HPDE6-E6E7 (cell line): ENCODE data around the gene FLACC1.
"Not testable (repeated sequence)": the region's sequence is repeated elsewhere in the genome, so short reads cannot be mapped to it uniquely, and the experiment has no call there.

ENCODE experiments used
- DNase-seq: peaks from one replicate; pipeline ENCODE4 v3.0.0; 2011; ENCODE audit warnings: missing footprints; ENCODE audit errors: extremely low spot score

The FLACC1 gene

GRCh38 chr2:201349601-201350000 lies 7.5 kb downstream of the FLACC1 start:
- DNase-seq: no peak

DNA sequence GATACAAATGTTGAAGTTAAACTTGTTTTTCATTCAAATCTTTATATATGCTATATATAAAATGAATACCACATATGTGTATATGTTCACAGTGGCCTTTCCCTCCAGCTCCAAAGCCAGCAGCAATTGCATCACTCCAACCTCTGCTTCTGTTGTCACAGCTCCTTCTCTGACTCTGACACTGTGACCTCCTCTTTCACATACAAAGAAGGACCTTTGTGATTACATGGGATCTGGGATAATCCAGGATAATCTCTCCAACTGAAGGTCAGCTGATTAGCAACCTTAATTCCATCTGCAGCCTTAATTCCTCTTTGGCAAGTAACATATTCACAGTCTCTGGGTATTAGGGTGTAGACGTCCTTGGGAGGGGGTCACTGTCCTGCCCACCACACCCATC lies 8.4 kb downstream of the FLACC1 start:
- no peak for DNase-seq

GRCh38 chr2:201347138-201347537 lies 10.0 kb downstream of the FLACC1 start:
- no peak for DNase-seq

DNA sequence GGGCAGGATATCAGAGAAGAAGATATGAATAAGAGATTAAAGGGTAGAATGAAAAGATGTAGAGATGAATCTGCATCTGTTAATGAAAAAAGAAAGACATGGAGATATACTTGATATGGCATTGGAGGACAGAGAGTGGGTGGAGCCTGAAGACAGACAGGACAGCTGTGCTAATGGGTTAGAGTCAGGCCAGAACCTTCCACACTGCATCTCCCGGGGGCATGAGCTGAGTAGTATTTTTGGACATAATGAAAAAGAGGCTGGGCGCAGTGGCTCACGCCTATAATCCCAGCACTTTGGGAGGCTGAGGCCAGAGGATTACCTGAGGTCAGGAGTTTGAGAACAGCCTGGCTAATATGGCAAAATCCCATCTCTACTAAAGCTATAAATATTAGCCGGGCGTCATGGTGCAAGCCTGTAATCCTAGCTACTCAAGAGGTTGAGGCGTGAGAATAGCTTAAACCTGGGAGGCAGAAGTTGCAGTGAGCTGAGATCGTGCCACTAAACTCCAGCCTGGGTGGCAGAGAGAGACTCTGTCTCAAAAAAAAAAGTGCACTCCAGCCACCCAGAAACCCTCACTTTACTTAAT lies 11.4 kb downstream of the FLACC1 start:
- DNase-seq: no peak

GRCh38 chr2:201344663-201345366 lies 12.3 kb downstream of the FLACC1 start:
- peak; percentile 36 for DNase-seq

GRCh38 chr2:201343559-201343958 lies 13.6 kb downstream of the FLACC1 start:
- no peak for DNase-seq

- no peak for DNase-seq
These were observed 14.2 kb downstream of the FLACC1 start for GRCh38 chr2:201342923-201343322.

GRCh38 chr2:201329409-201329808 lies 27.7 kb downstream of the FLACC1 start:
- DNase-seq: no peak

GRCh38 chr2:201327678-201328077 lies 29.5 kb downstream of the FLACC1 start:
- no peak for DNase-seq

- DNase-seq: no peak
These were observed 34.4 kb downstream of the FLACC1 start for GRCh38 chr2:201322772-201323171.

DNA sequence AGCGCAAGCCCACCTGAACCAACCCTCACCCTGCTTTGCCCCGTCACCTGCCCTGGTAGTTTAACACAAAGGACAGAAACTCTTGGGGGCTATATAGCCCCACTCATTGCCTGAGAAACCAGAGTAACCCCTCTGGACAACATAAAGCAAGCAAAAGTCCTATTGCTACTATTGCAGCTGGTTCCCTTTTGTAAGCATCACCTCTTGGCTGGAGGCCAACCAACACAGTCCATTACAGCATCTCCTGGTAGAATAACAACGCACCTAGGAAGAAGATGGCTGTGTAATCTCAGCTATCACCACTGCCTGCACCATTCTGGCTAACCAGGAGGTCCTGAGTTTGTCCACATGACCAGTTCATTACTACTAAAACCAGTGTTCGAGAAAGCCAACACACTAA lies 36.4 kb downstream of the FLACC1 start:
- no peak for DNase-seq

- DNase-seq: no peak
These were observed 36.9 kb downstream of the FLACC1 start for GRCh38 chr2:201320257-201320656.

GRCh38 chr2:201319511-201319910 lies 37.6 kb downstream of the FLACC1 start:
- DNase-seq: no peak

GRCh38 chr2:201313362-201313761 lies 43.8 kb downstream of the FLACC1 start:
- DNase-seq: no peak

- DNase-seq: no peak
These were observed 48.2 kb downstream of the FLACC1 start for GRCh38 chr2:201308914-201309313.

GRCh38 chr2:201307876-201308275 lies 49.3 kb downstream of the FLACC1 start:
- no peak for DNase-seq

DNA sequence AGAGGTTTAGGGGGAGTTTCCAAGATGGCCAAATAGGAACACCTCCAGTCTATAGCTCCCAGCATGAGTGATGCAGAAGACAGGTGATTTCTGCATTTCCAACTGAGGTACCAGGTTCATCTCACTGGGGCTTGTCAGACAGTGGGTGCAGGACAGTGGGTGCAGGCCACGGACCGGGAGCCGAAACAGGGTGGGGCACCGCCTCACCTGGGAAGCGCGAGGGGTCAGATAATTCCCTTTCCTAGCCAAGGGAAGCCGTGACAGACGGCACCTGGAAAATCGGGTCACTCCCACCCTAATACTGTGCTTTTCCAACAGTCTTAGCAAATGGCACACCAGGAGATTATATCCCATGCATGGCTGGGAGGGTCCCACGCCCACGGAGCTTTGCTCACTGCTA lies 57.2 kb downstream of the FLACC1 start:
- not testable (repeated sequence) for DNase-seq

DNA sequence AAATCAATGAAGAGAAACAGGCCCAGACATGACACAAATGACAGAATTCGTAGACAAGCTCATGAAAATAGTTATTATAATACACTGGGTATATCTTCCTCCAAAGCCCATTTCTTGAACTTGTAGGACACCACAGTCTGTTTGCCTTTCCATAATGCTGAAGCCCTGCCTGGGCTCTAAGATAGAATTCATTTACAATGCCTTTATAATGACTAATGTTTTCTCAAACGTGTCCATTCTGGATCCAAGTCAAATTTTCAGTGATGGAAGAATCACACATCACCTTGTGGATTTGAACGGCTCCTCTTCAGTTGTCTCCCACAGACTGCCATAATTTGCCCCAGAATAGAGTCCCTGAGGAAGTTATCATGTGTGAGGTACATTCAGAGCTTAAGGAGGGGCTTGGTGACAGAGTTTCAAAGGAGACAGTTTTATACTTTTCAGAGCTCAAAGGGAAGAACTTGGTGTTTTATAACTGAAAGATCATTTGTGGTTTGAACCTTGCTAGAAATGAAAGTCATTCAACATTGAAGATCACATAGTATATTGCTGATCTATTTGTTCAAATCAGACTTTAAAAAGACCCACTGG lies 58.6 kb downstream of the FLACC1 start:
- DNase-seq: no peak

GRCh38 chr2:201290457-201291148 lies 66.5 kb downstream of the FLACC1 start:
- DNase-seq: not testable (repeated sequence)

DNA sequence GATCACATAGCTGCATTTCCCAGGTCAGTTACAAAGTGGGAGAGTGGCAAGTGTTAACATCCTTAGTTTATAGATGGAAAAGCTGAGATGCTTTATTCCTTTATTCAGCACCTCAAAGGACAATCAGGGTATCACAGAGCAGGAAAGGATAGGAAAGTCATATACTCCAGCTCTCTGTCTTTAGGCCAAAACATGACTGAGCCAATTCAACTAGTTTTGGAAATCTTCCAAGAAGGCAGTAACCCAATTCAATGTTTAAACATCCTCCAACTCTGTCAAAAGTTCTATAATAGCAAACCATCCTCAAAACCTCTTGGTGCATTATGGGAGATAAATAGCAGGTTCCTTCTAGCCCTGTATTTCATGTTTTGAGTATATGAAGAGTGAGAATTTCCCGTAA lies 71.6 kb downstream of the FLACC1 start:
- DNase-seq: no peak

GRCh38 chr2:201280191-201281040 lies 76.7 kb downstream of the FLACC1 start:
- no peak for DNase-seq

DNA sequence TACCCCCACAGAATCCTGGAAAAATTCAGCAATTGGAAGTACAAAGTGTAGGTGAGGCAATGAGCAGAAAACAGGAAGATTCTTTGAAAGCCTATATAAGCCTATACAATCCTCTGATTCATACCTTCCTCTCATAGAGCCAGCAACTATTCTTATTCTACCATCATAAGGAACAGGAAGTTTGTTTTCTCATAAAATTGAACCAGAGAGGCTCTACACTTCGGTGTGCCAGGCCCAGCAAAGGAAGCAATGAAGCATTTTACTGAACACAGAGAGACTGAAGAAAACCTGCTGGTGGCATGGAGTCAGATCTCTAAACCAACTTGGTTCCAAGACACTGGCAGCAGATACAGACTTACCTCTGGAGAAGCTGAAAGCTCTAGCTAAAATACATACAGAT lies 78.1 kb downstream of the FLACC1 start:
- no peak for DNase-seq
